ENCODE data around the gene SLC7A5. TPM values are rescaled to one million over a fixed set of nuclear protein-coding genes. Genes with fewer than 3 reads are reported as not detected.
"Not testable (repeated sequence)": the region's sequence is repeated elsewhere in the genome, so short reads cannot be mapped to it uniquely, and the experiment has no call there.

SLC7A5 gene
- total and polyA plus RNA-seq, 2 donors (not counting 3 experiments of a cell fraction or from before 2014, with no cell fraction given), result 14.1 to 29.2 TPM

- POLR2A ChIA-PET, result no interaction called here
- intact Hi-C loops (cut with micrococcal nuclease) (no loop called here), dilution Hi-C loops (cut with MboI; ENCODE audit: extremely low pct_ligation_motif_present, low sequenced_read_pairs) (no loop called here)
- CTCF ChIA-PET, result interaction anchor here (1.0 to 3.0 kb wide), 7 partner anchors 10 to 59 kb away, joined by 3 to 14 read pairs (median 5); no protein-coding TSS in a partner anchor
- Histone ChIP-seq H3K9me3 (replicated peaks; ENCODE audit: control insufficient read depth, insufficient read depth, low read length) (no peaks in the 10 kb centered on the region), H3K4me3 (replicated peaks in 1 of 3; ENCODE audit: insufficient read depth in 1 of 3, low read depth in 1 of 3, low read length in 3 of 3) (no peak overlapping the region), H3K4me1 (ENCODE audit: control insufficient read depth, extremely low read depth, insufficient read depth, low read length) (no peaks in the 10 kb centered on the region), H2AFZ (ENCODE audit: low read depth, low read length) (no peak overlapping the region), H3K27ac (ENCODE audit: insufficient read depth, low read depth, low read length) (no peak overlapping the region), H3K79me2 (ENCODE audit: control insufficient read depth, insufficient read depth, low read length) (no peaks in the 10 kb centered on the region), H3K4me2 (ENCODE audit: insufficient read depth, low read length) (no peak overlapping the region), H3K27me3 (ENCODE audit: control insufficient read depth in 2 of 2, insufficient read depth in 2 of 2, low read length in 2 of 2) (peaks cover 0 to 2% of the 10 kb centered on the region in 2 experiments), H3K36me3 (ENCODE audit: control insufficient read depth in 2 of 2, extremely low read depth in 1 of 2, insufficient read depth in 2 of 2, low read length in 2 of 2) (peaks cover 0 to 6% of the 10 kb centered on the region in 2 experiments), H3K9me1 (replicated peaks; ENCODE audit: control insufficient read depth, extremely low read depth, insufficient read depth, low read length) (no peaks in the 10 kb centered on the region), H3K9ac (replicated peaks; ENCODE audit: extremely low read depth, insufficient read depth, low read length) (no peak overlapping the region), H4K20me1 (replicated peaks; ENCODE audit: control insufficient read depth, extremely low read depth, insufficient read depth, low read length) (no peaks in the 10 kb centered on the region)
- DNase-seq (ENCODE audit: low read depth, low spot score) (no peak), FAIRE-seq (no peak)
- TF ChIP-seq GATA2 (IDR thresholded peaks at IDR 0.05; ENCODE audit: insufficient read depth, insufficient read length, low read depth, low read length), result no peak
- TF ChIP-seq EZH2 (IDR thresholded peaks at IDR 0.05; ENCODE audit: borderline replicate concordance, low read depth, low read length, severe bottlenecking), result no peak
- no peak for TF ChIP-seq POLR2A (IDR thresholded peaks at IDR 0.05; ENCODE audit: low read depth, low read length)
- no peak for TF ChIP-seq MAX (IDR thresholded peaks at IDR 0.05; ENCODE audit: insufficient read depth, insufficient read length)
- TF ChIP-seq JUN (IDR thresholded peaks at IDR 0.05; ENCODE audit: borderline replicate concordance, insufficient read depth, insufficient read length, low read depth), result no peak
- TF ChIP-seq, protein P1, sequence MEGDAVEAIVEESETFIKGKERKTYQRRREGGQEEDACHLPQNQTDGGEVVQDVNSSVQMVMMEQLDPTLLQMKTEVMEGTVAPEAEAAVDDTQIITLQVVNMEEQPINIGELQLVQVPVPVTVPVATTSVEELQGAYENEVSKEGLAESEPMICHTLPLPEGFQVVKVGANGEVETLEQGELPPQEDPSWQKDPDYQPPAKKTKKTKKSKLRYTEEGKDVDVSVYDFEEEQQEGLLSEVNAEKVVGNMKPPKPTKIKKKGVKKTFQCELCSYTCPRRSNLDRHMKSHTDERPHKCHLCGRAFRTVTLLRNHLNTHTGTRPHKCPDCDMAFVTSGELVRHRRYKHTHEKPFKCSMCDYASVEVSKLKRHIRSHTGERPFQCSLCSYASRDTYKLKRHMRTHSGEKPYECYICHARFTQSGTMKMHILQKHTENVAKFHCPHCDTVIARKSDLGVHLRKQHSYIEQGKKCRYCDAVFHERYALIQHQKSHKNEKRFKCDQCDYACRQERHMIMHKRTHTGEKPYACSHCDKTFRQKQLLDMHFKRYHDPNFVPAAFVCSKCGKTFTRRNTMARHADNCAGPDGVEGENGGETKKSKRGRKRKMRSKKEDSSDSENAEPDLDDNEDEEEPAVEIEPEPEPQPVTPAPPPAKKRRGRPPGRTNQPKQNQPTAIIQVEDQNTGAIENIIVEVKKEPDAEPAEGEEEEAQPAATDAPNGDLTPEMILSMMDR (IDR thresholded peaks at IDR 0.05; ENCODE audit: extremely low read depth in 1 of 2, insufficient read depth in 1 of 2, low read depth in 1 of 2, low read length in 2 of 2), result no peak
- TF ChIP-seq POLR2AphosphoS5 (IDR thresholded peaks at IDR 0.05; ENCODE audit: insufficient read depth, low read depth, low read length), result no peak
- TF ChIP-seq MYC (IDR thresholded peaks at IDR 0.05; ENCODE audit: low read depth, low read length), result no peak
- TF ChIP-seq FOS (IDR thresholded peaks at IDR 0.05; ENCODE audit: borderline replicate concordance, insufficient read depth, low read length), result no peak
- BruUV-seq (replicated peaks), result no TSS peak
Observed at GRCh38 chr16:87828071-87828906, 41.0 kb downstream of the SLC7A5 start.

DNA sequence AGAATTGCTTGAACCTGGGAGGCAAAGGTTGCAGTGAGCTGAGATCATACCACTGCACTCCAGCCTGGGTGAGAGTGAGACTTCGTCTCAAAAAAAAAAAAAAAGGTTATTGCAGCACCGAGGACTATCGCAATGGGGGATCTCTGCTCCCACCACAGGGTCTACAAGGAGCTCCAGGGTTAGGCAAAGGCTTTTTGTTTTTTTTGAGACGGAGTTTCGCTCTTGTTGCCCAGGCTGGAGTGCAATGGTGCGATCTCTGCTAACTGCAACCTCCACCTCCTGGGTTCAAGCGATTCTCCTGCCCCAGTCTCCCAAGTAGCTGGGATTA, 41.8 kb downstream of the SLC7A5 start:
- H3K36me3 ChIP-seq (ENCODE audit: control insufficient read depth in 2 of 2, extremely low read depth in 1 of 2, insufficient read depth in 2 of 2, low read length in 2 of 2); H2AFZ ChIP-seq (ENCODE audit: low read depth, low read length); FAIRE-seq; POLR2A ChIA-PET; dilution Hi-C loops (cut with MboI; ENCODE audit: extremely low pct_ligation_motif_present, low sequenced_read_pairs); H4K20me1 ChIP-seq (replicated peaks; ENCODE audit: control insufficient read depth, extremely low read depth, insufficient read depth, low read length); H3K4me2 ChIP-seq (ENCODE audit: insufficient read depth, low read length); H3K27me3 ChIP-seq (ENCODE audit: control insufficient read depth in 2 of 2, insufficient read depth in 2 of 2, low read length in 2 of 2); BruUV-seq (replicated peaks); H3K4me3 ChIP-seq (replicated peaks in 1 of 3; ENCODE audit: insufficient read depth in 1 of 3, low read depth in 1 of 3, low read length in 3 of 3); H3K4me1 ChIP-seq (ENCODE audit: control insufficient read depth, extremely low read depth, insufficient read depth, low read length); H3K9me3 ChIP-seq (replicated peaks; ENCODE audit: control insufficient read depth, insufficient read depth, low read length); H3K9ac ChIP-seq (replicated peaks; ENCODE audit: extremely low read depth, insufficient read depth, low read length); H3K9me1 ChIP-seq (replicated peaks; ENCODE audit: control insufficient read depth, extremely low read depth, insufficient read depth, low read length); intact Hi-C loops (cut with micrococcal nuclease); DNase-seq (ENCODE audit: low read depth, low spot score); H3K27ac ChIP-seq (ENCODE audit: insufficient read depth, low read depth, low read length); H3K79me2 ChIP-seq (ENCODE audit: control insufficient read depth, insufficient read depth, low read length): not testable (repeated sequence)
- CTCF ChIA-PET, result interaction anchor here (0.6 to 3.0 kb wide), 6 partner anchors 9 to 49 kb away, joined by 3 to 14 read pairs (median 6); no protein-coding TSS in a partner anchor
